Measurements from ENCODE around the gene CHTF18.

Gene CHTF18

DNA sequence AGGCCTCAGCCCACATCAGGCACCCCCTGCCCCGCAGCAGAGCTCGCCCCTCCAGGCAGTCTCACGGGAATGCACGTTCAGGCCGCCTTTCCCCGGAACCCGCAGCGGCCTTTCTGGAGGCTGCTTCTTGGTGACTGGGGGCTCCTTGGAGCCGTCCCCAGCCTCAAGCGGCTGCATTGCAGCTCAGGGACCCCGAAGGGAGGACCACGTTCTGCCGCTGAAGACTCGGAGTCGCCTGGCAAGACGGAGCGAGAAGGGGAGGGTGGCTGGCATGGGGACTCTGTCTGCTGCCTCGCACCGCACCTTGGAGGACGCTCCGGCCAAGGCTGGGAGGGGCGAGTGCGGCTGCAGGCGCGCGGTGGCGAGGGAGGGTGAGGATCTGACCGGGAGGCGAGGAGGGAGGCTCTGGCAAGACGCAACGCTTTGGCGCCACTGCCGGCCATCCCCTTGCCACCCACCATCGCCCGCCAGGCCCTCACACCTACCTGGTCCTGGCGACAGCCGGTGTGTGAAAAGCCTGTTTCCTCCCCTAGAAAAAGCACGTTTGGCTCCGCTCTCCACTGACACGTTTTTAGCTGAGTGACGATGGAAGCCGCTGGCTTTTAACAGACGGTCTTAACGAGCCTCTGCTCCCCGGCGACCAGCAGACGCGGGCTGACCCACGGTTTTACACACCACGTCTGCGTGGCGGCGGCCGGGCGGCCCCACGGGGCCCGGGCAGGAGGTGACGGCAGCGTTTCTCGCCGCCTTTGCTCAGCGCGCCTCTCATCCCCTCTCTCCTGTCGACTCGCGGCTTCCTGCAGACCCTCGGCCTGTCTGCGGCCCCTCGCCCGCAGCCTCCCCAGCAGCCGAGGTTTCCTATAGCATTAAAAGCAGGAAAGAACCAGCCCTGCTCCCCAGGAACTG, 28.8 kb downstream of the CHTF18 start:
- Histone ChIP-seq H2AFZ (ENCODE audit: low read depth, low read length) (no peak overlapping the region), H2BK5ac (ENCODE audit: low read depth, low read length, poor library complexity, severe bottlenecking) (no peak overlapping the region), H3K9ac (ENCODE audit: low read length) (no peak overlapping the region), H4K8ac (ENCODE audit: low read length) (no peak overlapping the region), H2BK15ac (ENCODE audit: low read depth, poor library complexity, severe bottlenecking) (no peak overlapping the region), H4K91ac (ENCODE audit: low read length) (no peak overlapping the region), H3K27ac (ENCODE audit: low read length, poor library complexity, severe bottlenecking) (no peak overlapping the region), H2BK12ac (ENCODE audit: low read length in 2 of 2) (no peak overlapping the region), H3K18ac (ENCODE audit: low read depth in 1 of 2, low read length in 2 of 2) (no peak overlapping the region), H3K4ac (ENCODE audit: low read depth in 1 of 2, low read length in 2 of 2) (no peak overlapping the region), H3K4me3 (ENCODE audit: insufficient read depth in 1 of 2, low read depth in 1 of 2, low read length in 2 of 2) (no peak overlapping the region), H3K4me2 (ENCODE audit: low read length, poor library complexity, severe bottlenecking) (no peak overlapping the region), H3K9me3 (ENCODE audit: control insufficient read depth, low read length) (peaks cover 7% of the 10 kb centered on the region), H2AK5ac (ENCODE audit: low read length, severe bottlenecking) (no peak overlapping the region), H3K23ac (ENCODE audit: low read length in 2 of 2) (no peak overlapping the region), H3K36me3 (ENCODE audit: control insufficient read depth in 1 of 2, insufficient read depth in 2 of 2, low read depth in 1 of 2, low read length in 2 of 2) (peaks cover 0 to 4% of the 10 kb centered on the region in 2 experiments), H3K79me1 (replicated peaks; ENCODE audit: low read length, poor library complexity, severe bottlenecking) (no peaks in the 10 kb centered on the region), H3K14ac (ENCODE audit: low read length in 2 of 2) (no peak overlapping the region), H3K27me3 (ENCODE audit: control insufficient read depth in 1 of 2, insufficient read depth in 1 of 2, low read length in 2 of 2) (peaks cover 7 to 62% of the 10 kb centered on the region in 2 experiments), H3K4me1 (ENCODE audit: control insufficient read depth, insufficient read depth, low read depth, low read length) (peaks cover 20% of the 10 kb centered on the region), H2BK120ac (ENCODE audit: low read depth, low read length) (no peak overlapping the region)
- 91% methylated on average over 71 of the region's 71 CpGs for WGBS
- no peak for DNase-seq

- 82% methylated on average over 8 of the region's 8 CpGs for WGBS
- Histone ChIP-seq H2AFZ (ENCODE audit: low read depth, low read length) (no peak overlapping the region), H3K4me3 (ENCODE audit: insufficient read depth in 1 of 2, low read depth in 1 of 2, low read length in 2 of 2) (no peak overlapping the region), H2BK15ac (ENCODE audit: low read depth, poor library complexity, severe bottlenecking) (no peak overlapping the region), H3K9me3 (ENCODE audit: control insufficient read depth, low read length) (peaks cover 5% of the 10 kb centered on the region), H3K79me1 (replicated peaks; ENCODE audit: low read length, poor library complexity, severe bottlenecking) (no peaks in the 10 kb centered on the region), H3K4me1 (ENCODE audit: control insufficient read depth, insufficient read depth, low read depth, low read length) (peaks cover 22% of the 10 kb centered on the region), H3K4me2 (ENCODE audit: low read length, poor library complexity, severe bottlenecking) (no peak overlapping the region), H2BK120ac (ENCODE audit: low read depth, low read length) (no peak overlapping the region), H3K27me3 (ENCODE audit: control insufficient read depth in 1 of 2, insufficient read depth in 1 of 2, low read length in 2 of 2) (peaks cover 3 to 65% of the 10 kb centered on the region in 2 experiments), H2AK5ac (ENCODE audit: low read length, severe bottlenecking) (no peak overlapping the region), H3K23ac (ENCODE audit: low read length in 2 of 2) (no peak overlapping the region), H3K18ac (ENCODE audit: low read depth in 1 of 2, low read length in 2 of 2) (no peak overlapping the region), H2BK5ac (ENCODE audit: low read depth, low read length, poor library complexity, severe bottlenecking) (no peak overlapping the region), H3K14ac (ENCODE audit: low read length in 2 of 2) (no peak overlapping the region), H3K4ac (ENCODE audit: low read depth in 1 of 2, low read length in 2 of 2) (no peak overlapping the region), H3K36me3 (ENCODE audit: control insufficient read depth in 1 of 2, insufficient read depth in 2 of 2, low read depth in 1 of 2, low read length in 2 of 2) (peaks cover 0 to 3% of the 10 kb centered on the region in 2 experiments), H4K91ac (ENCODE audit: low read length) (no peak overlapping the region), H2BK12ac (ENCODE audit: low read length in 2 of 2) (no peak overlapping the region), H4K8ac (ENCODE audit: low read length) (no peak overlapping the region), H3K9ac (ENCODE audit: low read length) (no peak overlapping the region), H3K27ac (ENCODE audit: low read length, poor library complexity, severe bottlenecking) (no peak overlapping the region)
- DNase-seq = no peak
Measured at GRCh38 chr16:818132-818531, 29.7 kb downstream of the CHTF18 start.

DNA sequence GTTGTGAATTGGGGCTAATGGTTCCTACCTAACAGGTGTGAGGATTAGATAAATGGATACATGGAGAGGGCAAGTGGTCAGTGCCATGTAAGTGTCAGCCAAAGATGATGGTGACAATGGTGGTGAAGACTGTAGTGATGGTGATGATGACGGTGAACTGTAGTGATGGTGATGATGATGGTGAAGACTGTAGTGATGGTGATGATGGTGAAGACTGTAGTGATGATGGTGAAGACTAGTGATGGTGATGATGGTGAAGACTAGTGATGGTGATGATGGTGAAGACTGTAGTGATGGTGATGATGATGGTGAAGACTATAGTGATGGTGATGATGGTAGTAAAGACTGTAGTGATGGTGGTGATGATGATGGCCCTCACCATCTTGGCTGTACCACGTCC, 30.2 kb downstream of the CHTF18 start:
- no peak overlapping the region for H3K14ac ChIP-seq (ENCODE audit: low read length in 2 of 2)
- WGBS = 78% methylated on average over 1 of the region's 2 CpGs

GRCh38 chr16:819336-820043, 31.1 kb downstream of the CHTF18 start:
- Histone ChIP-seq H2BK5ac (ENCODE audit: low read depth, low read length, poor library complexity, severe bottlenecking) (no peak overlapping the region), H3K9ac (ENCODE audit: low read length) (no peak overlapping the region), H2BK120ac (ENCODE audit: low read depth, low read length) (no peak overlapping the region), H4K8ac (ENCODE audit: low read length) (no peak overlapping the region), H4K91ac (ENCODE audit: low read length) (no peak overlapping the region), H3K23ac (ENCODE audit: low read length in 2 of 2) (no peak overlapping the region), H3K27ac (ENCODE audit: low read length, poor library complexity, severe bottlenecking) (no peak overlapping the region), H2BK15ac (ENCODE audit: low read depth, poor library complexity, severe bottlenecking) (no peak overlapping the region), H3K9me3 (ENCODE audit: control insufficient read depth, low read length) (peaks cover 5% of the 10 kb centered on the region), H3K4me1 (ENCODE audit: control insufficient read depth, insufficient read depth, low read depth, low read length) (peaks cover 14% of the 10 kb centered on the region), H3K4ac (ENCODE audit: low read depth in 1 of 2, low read length in 2 of 2) (no peak overlapping the region), H2AFZ (ENCODE audit: low read depth, low read length) (no peak overlapping the region), H3K4me2 (ENCODE audit: low read length, poor library complexity, severe bottlenecking) (no peak overlapping the region), H3K27me3 (ENCODE audit: control insufficient read depth in 1 of 2, insufficient read depth in 1 of 2, low read length in 2 of 2) (peaks cover 0 to 60% of the 10 kb centered on the region in 2 experiments), H2AK5ac (ENCODE audit: low read length, severe bottlenecking) (no peak overlapping the region), H3K14ac (ENCODE audit: low read length in 2 of 2) (no peak overlapping the region), H2BK12ac (ENCODE audit: low read length in 2 of 2) (no peak overlapping the region), H3K18ac (ENCODE audit: low read depth in 1 of 2, low read length in 2 of 2) (no peak overlapping the region), H3K79me1 (replicated peaks; ENCODE audit: low read length, poor library complexity, severe bottlenecking) (no peaks in the 10 kb centered on the region), H3K36me3 (ENCODE audit: control insufficient read depth in 1 of 2, insufficient read depth in 2 of 2, low read depth in 1 of 2, low read length in 2 of 2) (peaks cover 0 to 4% of the 10 kb centered on the region in 2 experiments), H3K4me3 (ENCODE audit: insufficient read depth in 1 of 2, low read depth in 1 of 2, low read length in 2 of 2) (no peak overlapping the region)
- DNase-seq = no peak
- WGBS = 86% methylated on average over 23 of the region's 23 CpGs

More for the DNA sequence above, 30.2 kb downstream of the CHTF18 start:
- H4K8ac ChIP-seq (ENCODE audit: low read length) = no peak overlapping the region
- no peaks in the 10 kb centered on the region for H3K79me1 ChIP-seq (replicated peaks; ENCODE audit: low read length, poor library complexity, severe bottlenecking)
- no peak overlapping the region for H3K27ac ChIP-seq (ENCODE audit: low read length, poor library complexity, severe bottlenecking)
- no peak overlapping the region for H3K23ac ChIP-seq (ENCODE audit: low read length in 2 of 2)
- peaks cover 0 to 65% of the 10 kb centered on the region in 2 experiments for H3K27me3 ChIP-seq (ENCODE audit: control insufficient read depth in 1 of 2, insufficient read depth in 1 of 2, low read length in 2 of 2)
- no peak overlapping the region for H4K91ac ChIP-seq (ENCODE audit: low read length)
- no peaks in the 10 kb centered on the region for H3K36me3 ChIP-seq (ENCODE audit: control insufficient read depth in 1 of 2, insufficient read depth in 2 of 2, low read depth in 1 of 2, low read length in 2 of 2)
- H2BK120ac ChIP-seq (ENCODE audit: low read depth, low read length) = no peak overlapping the region
- no peak overlapping the region for H3K9ac ChIP-seq (ENCODE audit: low read length)
- H3K18ac ChIP-seq (ENCODE audit: low read depth in 1 of 2, low read length in 2 of 2) = no peak overlapping the region
- H3K4me2 ChIP-seq (ENCODE audit: low read length, poor library complexity, severe bottlenecking) = no peak overlapping the region
- no peak overlapping the region for H2BK15ac ChIP-seq (ENCODE audit: low read depth, poor library complexity, severe bottlenecking)
- no peak overlapping the region for H3K4me3 ChIP-seq (ENCODE audit: insufficient read depth in 1 of 2, low read depth in 1 of 2, low read length in 2 of 2)
- H3K9me3 ChIP-seq (ENCODE audit: control insufficient read depth, low read length) = peaks cover 5% of the 10 kb centered on the region
- no peak overlapping the region for H2AK5ac ChIP-seq (ENCODE audit: low read length, severe bottlenecking)
- no peak overlapping the region for H2BK5ac ChIP-seq (ENCODE audit: low read depth, low read length, poor library complexity, severe bottlenecking)
- H2BK12ac ChIP-seq (ENCODE audit: low read length in 2 of 2) = no peak overlapping the region
- no peak for DNase-seq
- no peak overlapping the region for H2AFZ ChIP-seq (ENCODE audit: low read depth, low read length)
- peaks cover 17% of the 10 kb centered on the region for H3K4me1 ChIP-seq (ENCODE audit: control insufficient read depth, insufficient read depth, low read depth, low read length)
- no peak overlapping the region for H3K4ac ChIP-seq (ENCODE audit: low read depth in 1 of 2, low read length in 2 of 2)
